GM18499 (cell line): ENCODE results near the gene GALNTL6.

Experiments
- ATAC-seq: cut with Tn5 transposase; IDR thresholded peaks from one replicate; pipeline ENCODE4 v1.9.1; 2021; ENCODE audit warnings: moderate number of reproducible peaks; ENCODE audit not compliant: insufficient read depth, unreplicated experiment

GALNTL6 gene

DNA sequence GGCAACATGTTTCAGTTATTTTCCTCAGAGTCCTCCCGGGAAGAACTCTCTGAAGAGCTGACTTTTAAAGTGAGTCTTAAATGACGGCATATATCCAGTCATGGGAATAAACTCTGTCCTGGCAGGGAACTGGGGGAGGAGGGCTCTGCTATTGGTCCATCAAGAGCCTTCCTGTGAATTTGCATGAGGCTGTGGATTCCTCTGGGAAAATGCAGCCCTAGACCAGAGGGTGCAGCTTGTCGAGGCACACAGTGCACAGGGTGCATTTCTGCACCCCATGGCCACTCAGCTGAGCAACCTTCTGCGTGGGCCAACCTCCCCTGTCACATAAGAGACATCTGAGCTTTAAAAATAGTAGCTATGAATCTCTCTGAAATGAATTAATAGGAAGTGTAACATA lies 360.0 kb downstream of the GALNTL6 start:
- no peak for ATAC-seq

DNA sequence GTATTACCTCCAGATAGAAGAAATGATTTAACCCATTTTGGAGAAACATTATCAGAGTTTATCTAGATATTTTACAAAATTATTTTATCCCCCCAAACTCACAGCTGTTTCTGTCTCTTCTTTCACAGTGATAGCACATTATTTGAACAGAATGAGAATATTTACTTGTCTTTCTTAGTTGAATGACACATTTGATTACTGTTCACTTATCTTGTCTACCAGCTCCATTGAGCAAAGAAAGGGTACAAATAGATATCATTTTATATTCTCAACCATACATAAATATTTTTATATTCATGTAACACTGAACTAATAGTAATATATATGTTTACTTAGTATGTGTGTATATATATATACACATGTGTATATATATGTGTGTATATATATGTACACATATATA lies 364.2 kb downstream of the GALNTL6 start:
- ATAC-seq = no peak

DNA sequence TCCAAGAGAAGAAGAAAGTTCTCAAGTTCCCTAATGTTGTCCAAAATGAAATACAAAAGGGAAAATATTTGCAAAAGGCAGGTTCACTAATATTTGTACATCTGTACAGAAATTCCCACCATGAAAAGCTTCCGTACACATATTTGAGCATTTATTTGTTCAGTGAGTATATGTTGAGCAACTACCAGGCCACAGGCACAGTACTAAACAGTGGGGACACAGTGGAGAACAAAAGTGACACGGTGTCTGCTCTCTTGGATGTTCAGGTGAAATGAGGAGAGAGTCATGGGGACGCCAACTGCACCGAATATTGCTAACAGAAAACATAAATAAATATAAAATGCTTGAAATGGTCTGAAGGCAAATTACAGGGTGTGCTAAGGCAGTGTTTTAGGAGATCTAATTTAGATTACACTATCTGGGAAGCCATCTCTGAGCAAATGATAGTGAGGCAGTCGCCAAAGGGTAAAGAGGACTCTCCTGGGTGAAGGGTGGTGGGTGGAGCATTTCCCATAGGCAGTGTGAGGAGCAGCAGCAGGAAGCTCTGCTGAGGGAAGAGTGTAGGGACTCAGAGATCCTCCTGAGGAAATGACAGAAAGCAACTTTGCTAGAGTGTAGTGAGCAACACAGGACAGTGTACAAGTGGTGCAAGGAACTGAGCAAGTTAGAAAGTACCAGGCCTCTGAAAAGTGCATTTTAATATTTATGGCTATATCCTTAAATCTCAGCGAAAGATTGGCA lies 375.2 kb downstream of the GALNTL6 start:
- ATAC-seq = no peak

DNA sequence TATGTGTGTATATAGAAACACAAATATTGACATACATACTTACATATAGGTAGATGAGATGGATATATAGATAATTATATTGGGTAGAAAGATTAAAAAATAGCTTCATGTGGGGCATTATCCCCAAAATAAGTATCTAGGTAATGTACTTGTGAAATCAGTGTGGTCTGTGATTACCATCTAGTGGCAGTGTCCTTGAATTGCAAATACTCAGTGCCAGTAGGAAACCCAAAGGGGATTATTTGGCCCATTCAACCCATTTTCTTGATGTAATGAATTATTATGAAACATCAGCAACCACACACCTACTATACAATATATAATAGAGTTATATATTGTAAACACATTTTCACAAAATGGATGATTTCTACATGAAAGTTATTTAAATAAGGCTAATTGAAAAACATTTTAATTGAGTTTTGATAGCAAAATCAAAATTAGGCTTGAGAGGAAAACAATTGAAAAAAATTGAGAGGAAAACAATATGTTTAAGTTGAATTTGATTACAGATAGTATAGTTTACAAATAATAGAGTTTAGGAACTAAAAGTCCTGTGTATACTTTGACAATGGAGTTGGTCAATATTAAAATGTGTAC lies 389.4 kb downstream of the GALNTL6 start:
- ATAC-seq = no peak

DNA sequence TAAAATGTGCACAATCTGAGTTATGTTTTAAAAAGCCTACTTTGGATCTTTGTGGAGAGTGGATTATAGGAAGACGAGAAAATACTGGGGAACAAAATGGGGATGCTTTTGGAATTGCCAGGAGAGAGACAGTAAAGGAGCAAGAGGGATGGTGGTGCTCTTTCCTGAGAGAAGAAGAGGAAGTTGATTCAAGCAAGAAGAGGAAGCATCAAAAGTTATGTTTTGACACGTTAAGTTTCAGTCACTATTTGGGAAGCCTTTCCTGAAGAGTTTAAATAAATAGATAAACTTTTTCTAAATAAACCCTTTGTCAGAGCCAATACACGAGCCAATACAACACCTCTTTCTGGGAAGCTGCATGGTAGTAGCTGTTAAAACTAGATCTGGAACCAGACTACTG lies 394.1 kb downstream of the GALNTL6 start:
- ATAC-seq = no peak

DNA sequence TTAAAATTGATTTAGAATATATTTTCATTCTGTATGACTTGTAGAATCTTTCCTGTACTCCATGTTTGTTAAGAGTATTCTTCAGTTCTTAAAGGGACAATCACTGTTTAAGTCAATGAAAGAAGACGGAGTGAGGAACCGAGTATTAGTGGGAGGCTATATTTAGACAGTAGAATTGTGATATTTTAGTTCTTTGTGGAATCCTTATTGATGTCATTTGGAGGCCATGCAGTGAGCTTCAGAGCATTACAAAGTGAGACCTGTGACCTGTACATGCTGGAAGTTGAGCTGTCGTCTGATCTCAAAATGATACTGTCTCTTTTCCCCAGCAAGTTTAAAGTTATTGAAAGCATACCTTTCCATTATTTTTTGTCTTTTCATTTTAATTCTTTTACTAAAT lies 394.7 kb downstream of the GALNTL6 start:
- no peak for ATAC-seq

DNA sequence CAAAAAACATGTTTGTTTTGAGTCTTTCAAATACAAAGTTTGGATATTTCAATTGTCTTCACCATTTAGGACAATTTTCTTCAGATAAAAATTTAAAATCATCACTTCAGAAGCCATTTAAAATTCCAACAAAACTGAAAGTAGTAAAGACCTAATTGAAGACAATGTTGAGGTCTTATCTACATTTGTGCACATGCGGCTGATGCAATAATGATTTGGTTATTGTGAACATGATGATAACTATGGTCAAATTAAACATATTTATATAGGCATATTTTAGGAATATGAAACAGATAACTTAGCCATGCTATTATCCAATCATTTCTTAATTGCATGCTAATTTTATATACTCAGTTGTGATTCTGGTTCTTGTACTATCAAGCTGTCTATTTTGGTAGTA lies 407.5 kb downstream of the GALNTL6 start:
- no peak for ATAC-seq

DNA sequence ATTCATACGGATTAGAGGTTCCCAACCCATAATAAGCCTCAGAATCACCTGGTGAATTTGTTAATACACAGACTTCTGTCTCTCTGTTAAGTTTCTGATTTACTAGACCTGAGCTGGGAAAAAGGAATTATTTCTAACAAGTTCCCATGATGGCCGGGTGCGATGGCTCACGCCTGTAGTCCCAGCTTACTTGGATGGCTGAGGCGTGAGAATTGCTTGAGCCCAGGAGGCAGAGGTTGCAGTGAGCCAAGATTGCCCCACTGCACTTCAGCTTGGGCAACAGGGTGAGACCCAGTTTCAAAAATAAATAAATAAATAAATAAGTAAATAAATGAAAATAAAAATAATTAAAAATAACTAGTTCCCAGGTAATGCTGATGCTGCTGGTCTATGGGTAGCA lies 412.3 kb downstream of the GALNTL6 start:
- no peak for ATAC-seq

DNA sequence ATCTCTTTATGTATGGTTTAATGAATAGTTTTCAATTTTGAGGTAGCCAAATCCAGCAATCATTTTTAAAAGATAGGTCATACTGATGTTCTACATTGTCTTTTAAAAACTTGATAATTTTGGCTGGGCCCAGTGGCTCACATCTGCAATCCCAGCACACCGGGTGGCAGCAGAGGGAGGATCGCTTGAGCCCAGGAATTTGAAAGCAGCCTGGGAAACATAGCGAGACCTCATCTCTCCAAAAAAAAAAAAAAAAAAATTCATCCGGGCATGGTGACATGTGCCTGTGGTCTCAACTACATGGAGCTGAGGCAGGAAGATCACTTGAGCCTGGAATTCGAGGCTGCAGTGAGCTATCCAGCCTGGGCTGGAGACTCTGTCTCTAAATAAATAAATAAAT lies 419.8 kb downstream of the GALNTL6 start:
- no peak for ATAC-seq

DNA sequence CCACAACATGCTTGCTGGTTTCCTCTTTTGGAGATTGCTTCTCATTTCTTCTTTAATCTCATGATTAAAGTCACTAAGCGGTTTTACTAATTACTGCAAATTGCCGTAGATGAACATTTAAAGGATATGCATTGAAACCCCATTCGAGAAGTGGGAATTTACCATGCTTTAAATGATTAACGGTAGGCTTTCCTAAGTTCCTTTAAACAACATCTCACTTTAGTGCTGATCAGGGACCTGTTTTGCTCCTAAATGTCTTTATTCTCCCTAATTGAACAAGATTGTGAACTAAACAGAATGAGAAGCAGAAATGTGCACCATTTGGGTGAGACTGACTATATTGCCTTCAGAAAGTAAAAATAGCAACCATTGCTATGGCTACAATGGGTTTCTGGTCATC lies 430.3 kb downstream of the GALNTL6 start:
- ATAC-seq = no peak

DNA sequence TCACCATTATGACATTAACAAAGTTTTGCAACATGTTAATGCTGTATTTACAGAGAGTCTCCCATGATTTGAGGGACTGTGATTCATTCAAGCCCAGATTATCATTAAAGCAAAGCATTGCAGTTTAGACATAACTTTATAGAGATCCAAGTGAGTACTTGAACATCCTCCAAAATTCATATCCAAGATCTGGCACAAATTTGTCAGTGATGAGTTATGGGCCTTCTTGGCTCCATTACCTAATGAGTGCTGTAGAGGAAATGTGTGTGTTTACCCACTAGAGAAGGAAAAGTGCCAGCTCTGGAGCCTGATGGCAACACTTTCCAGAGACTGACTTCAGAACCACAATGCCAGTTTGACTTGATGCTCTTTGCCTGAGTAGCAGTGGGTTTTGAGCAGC lies 432.3 kb downstream of the GALNTL6 start:
- ATAC-seq = no peak

DNA sequence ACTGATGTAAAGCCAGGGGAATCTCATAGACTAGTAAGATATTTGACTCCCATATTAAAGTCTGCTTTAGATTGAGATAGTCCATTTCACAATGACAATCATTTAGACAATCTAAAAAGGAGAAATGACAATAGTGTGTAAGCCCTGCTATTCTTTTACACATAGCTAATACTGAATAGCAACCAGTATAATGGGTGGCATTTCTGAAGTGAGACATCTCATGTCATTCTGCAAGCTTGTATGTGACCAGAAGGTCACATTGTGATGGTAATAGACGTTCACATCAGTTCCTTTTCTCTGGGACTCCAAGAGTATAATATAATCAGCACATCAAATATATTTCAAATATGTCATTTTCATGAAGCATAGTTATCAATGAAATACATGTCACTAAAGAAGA lies 440.2 kb downstream of the GALNTL6 start:
- no peak for ATAC-seq

DNA sequence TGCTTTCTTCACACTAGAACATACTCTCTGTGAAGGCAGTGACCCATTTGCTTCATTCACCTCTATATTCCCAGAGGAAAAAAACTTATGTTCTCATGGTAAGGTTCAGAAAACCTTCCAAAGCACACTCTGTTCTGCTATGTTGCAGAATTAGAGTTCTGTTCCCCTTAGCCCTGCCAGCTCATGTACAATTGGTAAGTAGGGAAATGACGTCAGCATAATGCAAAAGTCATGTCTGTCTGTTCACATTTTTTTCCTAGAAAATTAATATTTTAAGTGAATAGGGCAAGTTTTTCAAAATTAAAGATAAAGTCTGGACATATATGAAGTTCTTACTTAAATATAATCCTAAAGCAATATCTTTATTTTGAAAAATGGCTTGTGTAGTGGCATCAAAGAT lies 443.6 kb downstream of the GALNTL6 start:
- no peak for ATAC-seq

DNA sequence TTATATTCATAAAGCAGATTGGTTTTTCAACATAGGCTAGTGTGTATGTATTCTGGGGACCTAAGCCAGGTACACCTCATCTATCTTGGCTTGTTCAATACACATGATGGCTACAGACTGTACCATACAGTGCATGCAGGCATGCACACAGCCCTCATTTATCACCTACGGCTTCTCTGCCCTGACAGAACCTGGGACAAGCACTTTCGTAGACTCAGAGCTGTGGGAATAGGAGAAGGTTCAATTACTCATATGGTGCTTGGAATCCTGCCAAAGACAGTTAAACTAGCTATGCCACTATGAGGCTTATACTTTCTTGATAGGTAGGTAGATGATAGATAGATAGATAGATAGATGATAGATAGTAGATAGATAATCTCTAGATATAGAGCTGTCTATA lies 457.2 kb downstream of the GALNTL6 start:
- no peak for ATAC-seq

DNA sequence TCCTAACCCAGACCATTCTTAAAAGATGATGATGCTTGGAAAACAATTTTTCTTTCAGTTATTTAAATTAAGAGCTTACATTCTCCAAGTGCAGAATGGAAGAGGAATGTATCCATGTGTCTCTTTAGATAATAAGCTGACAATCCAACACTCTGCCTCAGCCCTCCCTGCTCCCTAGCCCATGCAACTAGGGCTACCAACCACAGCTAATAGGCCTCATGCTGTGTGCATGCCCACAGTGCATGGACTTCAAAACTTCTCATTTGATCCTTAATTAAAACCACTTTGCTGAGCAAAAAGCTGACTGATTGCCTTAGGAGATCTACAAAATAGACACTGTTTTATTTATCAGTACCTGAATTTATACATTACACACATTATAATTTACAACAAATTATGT lies 473.9 kb downstream of the GALNTL6 start:
- no peak for ATAC-seq

DNA sequence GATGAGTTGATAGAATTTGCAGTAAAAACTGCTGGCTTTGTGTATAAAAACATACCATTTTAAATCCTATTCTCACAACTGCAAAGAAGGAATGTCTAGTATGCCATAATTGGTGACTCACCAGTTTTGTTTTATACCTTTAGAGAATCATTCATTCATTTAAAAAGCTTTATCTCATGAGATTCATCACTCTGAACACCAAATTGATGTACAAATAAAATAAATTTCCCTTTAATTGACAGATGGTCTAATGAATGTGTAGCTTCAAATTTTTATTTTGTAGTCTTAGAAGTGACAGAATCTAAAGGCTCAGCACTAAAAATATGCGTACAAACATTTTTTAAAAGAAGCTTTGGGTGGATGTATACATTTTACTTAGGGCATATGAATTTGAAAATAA lies 492.5 kb downstream of the GALNTL6 start:
- no peak for ATAC-seq

DNA sequence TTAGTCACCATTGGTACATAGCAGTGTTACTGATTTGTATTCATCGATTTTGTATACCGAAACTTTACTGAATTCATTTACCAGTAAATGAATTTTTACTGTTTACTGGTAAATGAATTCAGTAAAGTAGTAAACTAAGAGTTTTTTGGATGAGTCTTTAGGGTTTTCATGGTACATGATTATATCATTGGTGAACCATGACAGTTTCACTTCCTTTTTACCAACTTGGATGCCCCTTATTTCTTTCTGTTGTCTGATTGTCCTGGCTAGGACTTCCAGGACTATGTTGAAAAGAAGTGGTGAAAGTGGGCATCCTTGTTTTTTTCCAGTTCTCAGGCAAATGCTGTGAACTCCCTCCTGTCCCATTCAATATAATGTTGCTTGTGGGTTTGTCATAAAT lies 494.9 kb downstream of the GALNTL6 start:
- no peak for ATAC-seq

DNA sequence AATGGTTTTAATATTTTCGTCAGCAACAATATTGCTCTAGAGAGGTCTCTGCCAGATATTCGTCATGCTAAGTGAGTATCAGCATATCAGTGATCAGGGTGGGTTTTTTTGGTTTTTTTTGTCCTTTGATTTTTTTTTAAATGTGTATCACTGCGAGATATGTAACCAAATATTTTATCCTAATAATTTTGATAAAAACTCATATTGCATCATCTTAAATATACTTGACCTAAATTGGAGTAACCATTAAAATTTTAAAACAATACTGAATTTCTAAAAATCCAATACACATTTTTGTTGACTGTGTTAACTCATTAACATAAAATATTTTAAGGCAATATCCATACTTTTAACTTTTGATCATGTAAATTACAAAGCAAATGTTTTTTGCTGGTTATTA lies 498.5 kb downstream of the GALNTL6 start:
- ATAC-seq = no peak

DNA sequence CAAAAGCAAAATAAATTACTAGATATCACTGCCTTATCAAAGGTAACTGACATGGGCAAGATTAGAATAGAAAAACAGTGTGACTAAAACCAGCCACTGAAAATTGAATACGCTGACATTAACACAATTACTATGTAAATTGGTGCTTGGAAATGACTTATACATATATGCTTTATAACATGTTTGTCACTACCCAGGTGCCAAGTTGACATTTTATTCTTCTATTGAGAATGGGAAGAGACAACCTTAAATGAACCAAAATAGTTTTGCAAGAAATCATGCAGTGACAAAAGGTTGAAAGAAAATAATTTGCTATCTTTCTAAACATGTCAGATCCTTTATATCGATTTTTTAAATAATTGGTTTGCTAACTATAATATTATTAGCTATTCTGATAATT lies 510.1 kb downstream of the GALNTL6 start:
- ATAC-seq = no peak

DNA sequence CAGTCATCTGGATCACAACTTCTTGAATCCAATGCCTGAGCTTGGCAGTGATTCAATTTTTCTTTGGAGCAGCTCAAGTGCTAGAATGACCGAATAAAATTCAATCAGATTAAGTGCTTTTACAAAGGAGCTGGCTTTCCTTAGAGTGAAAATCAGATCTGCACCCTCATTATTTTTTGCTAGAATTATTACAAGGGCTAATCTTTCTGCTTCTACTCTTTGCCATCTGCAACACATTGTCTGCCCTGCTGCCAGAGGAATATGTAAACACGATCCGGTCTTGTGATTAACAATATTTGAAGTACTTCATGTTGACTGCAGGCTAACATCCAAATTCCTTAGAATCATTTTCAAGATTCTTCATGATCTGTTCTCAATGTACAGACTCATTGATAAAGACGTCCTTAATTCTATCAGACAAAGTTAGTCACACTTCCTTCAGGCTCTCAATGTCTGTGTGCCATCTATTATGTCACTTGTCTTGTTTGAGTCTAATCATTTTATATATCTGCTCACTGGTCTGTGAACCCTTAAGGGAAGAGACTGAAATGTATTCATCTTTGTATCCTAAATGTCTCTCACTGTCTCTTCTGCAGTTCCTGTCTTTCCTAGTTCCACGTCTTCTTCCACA lies 531.2 kb downstream of the GALNTL6 start:
- ATAC-seq = no peak

DNA sequence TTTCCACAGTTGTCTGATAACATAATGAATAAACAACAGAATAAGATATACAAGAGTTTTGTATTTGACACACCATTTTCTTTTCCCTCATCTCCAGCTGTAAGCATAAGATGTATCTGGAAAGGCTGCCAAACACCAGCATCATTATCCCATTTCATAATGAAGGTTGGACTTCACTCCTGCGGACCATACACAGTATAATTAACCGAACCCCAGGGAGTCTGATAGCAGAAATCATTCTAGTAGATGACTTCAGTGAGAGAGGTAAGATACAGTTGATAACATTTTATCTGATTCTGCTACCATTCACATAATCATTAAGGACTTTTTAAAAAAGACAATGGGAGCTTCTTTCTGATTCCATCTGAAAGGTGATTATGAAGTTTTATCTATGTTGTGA lies 535.2 kb downstream of the GALNTL6 start:
- no peak for ATAC-seq

DNA sequence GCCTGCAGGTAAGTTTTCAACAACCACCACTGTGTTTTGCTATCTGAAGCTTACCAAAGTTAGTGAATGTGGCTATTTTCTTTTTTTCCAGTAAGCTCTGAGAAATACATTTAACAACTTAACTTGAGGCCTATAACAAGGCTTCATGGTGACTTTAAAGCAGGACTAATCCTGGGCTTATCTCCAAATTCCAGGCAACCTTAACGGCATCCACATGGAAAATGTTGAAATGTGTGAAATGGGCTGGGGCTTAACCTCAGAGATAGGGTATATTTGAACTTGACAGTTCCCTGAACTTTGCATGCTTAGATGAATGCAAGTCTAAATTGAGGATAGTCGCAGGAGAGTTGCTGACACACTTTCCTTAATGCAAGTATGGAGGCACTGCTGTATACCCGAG lies 539.2 kb downstream of the GALNTL6 start:
- no peak for ATAC-seq
